Adrenal gland (tissue), 12 donors: ENCODE measurements around the gene KCNN3. TPM values are rescaled to one million over a fixed set of nuclear protein-coding genes. Genes with fewer than 3 reads are reported as not detected.

Experiments
- DNase-seq, 7 donors: peaks; one replicate each; pipeline ENCODE4 v3.0.0-alpha.2; 2019 to 2020
- H3K27ac ChIP-seq, 5 donors: fragments of 200-600 bp; sonication (generic) in 4 of 5; 1 replicate in 3 of 5; 2 replicates in 2 of 5; pipeline versions ENCODE4 v1.5.1 to v1.8.0; 2016 to 2020; ENCODE audit warnings: mild to moderate bottlenecking in 1 of 5
- H3K27me3 ChIP-seq: fragments of 200-600 bp; 2 replicates; pipeline ENCODE4 v1.8.0; 2021
- H3K36me3 ChIP-seq, 2 donors: fragments of 200-600 bp; replicated peaks in 1 of 2; 1 replicate in 1 of 2; 2 replicates in 1 of 2; pipeline versions ENCODE4 v1.5.1 to v1.8.0; 2018 to 2022
- H3K4me1 ChIP-seq, 2 donors: fragments of 200-600 bp; replicated peaks in 1 of 2; 1 replicate in 1 of 2; 2 replicates in 1 of 2; pipeline versions ENCODE4 v1.5.1 to v1.8.0; 2018 to 2021
- H3K4me3 ChIP-seq, 4 donors: fragments of 200-600 bp; sonication (generic) in 3 of 4; one replicate each; pipeline ENCODE4 v1.5.1; 2016 to 2018
- H3K9me3 ChIP-seq, 3 donors: fragments of 200-600 bp; sonication (generic) in 1 of 3; replicated peaks in 1 of 3; 1 replicate in 2 of 3; 2 replicates in 1 of 3; pipeline versions ENCODE4 v1.5.1 to v1.8.0; 2016 to 2021
- CTCF ChIP-seq, 6 experiments: fragments of 450-650 bp in 4 of 6; fragments of 200-600 bp in 2 of 6; sonication (generic) in 1 of 6; IDR thresholded peaks; 1 replicate in 5 of 6; 2 replicates in 1 of 6; pipeline versions ENCODE4 v1.5.1 to v1.8.0; 2016 to 2021; ENCODE audit warnings: antibody characterized with exemption in 6 of 6, mild to moderate bottlenecking in 2 of 6, moderate library complexity in 1 of 6
- POLR2A ChIP-seq, 2 donors: fragments of 450-650 bp; IDR thresholded peaks; one replicate each; pipeline ENCODE4 v1.6.1; 2017; ENCODE audit warnings: antibody characterized with exemption in 2 of 2, mild to moderate bottlenecking in 2 of 2, moderate library complexity in 1 of 2
- WGBS, 4 donors: extraction: QIAGEN DNeasy Blood & Tissue Kit in 2 of 4; methylation state at CpG; one replicate each; pipeline versions ENCODE4 v1.1.5 to v1.1.7; 2013 to 2017; 5-methylcytosine and 5-hydroxymethylcytosine counted together
- intact Hi-C, 2 donors: fragments of 100-400 bp; cut with DNase I; formaldehyde crosslinking; loops; one replicate each; pipeline versions ENCODE4 v1.14.1 to v1.15.0; 2022 to 2023
- polyA plus RNA-seq, 3 donors: library from polyadenylated mRNA; stranded (reverse); fragments of 200-250 nt in 2 of 3; fragments of 350-450 nt in 1 of 3; fragmentation: Illumina TruSeq in 1 of 3; extraction: RNeasy Lipid Tissue Mini Kit (QIAGEN cat#74804) in 1 of 3; gene quantifications; one replicate each; pipeline ENCODE4 v1.2.3, GENCODE V29; 2013 to 2014
- total RNA-seq, 9 donors: library from RNA; depleted of rRNA in 4 of 9; stranded (reverse); fragments of >200 nt in 4 of 9; fragments of 120-200 nt in 1 of 9; fragmentation: NEBNext Ultra II Directional in 1 of 9; extraction: Animal tissue kit (Norgen Biotek cat#: 25700) in 1 of 9; gene quantifications; one replicate each; pipeline versions ENCODE4 v1.1.0 to v1.2.4, GENCODE V29; 2013 to 2023
- donor health status: healthy with polysubstance abuse.
- donor health status: Bipolar disorder and iron deficiency.
- donor health status: DM: yes; HTN: yes; CAD: no.
- donor health status: DM: no; HTN: no; CAD: no.
- donor health status: DM: no; HTN: no; CAD: no.
- donor health status: DM: yes; HTN: yes; CAD: no.

Gene KCNN3
- total and polyA plus RNA-seq, 12 donors: 0.17 to 2.3 (median 0.97) TPM

GRCh38 chr1:154774175-154774855 lies 95.8 kb downstream of the KCNN3 start:
- Histone ChIP-seq H3K4me1 (no peaks in the 10 kb centered on the region), H3K27me3 (no peaks in the 10 kb centered on the region), H3K9me3 (peaks cover 0 to 4% (median 0%) of the 10 kb centered on the region in 3 donors), H3K27ac (no peak overlapping the region), H3K4me3 (no peak overlapping the region), H3K36me3 (no peaks in the 10 kb centered on the region)
- no peak for DNase-seq
- 82 to 97% (median 89%) methylated on average over 7 of the region's 7 CpGs for WGBS, 4 donors
- no peak for TF ChIP-seq POLR2A (IDR thresholded peaks at IDR 0.05)
- no peak for TF ChIP-seq CTCF (IDR thresholded peaks at IDR 0.05)
- intact Hi-C loops: no loop called here

- WGBS, 4 donors: 40 to 49% (median 45%) methylated on average over 2 of the region's 2 CpGs
- Histone ChIP-seq H3K9me3 (no peaks in the 10 kb centered on the region), H3K27ac (no peak overlapping the region), H3K27me3 (no peaks in the 10 kb centered on the region), H3K4me1 (no peaks in the 10 kb centered on the region), H3K4me3 (no peak overlapping the region), H3K36me3 (no peaks in the 10 kb centered on the region)
- DNase-seq: no peak
- intact Hi-C loops: no loop called here
- TF ChIP-seq POLR2A (IDR thresholded peaks at IDR 0.05): no peak
- no peak for TF ChIP-seq CTCF (IDR thresholded peaks at IDR 0.05)
Observed at GRCh38 chr1:154773551-154773950, 96.5 kb downstream of the KCNN3 start.

GRCh38 chr1:154772606-154773506 lies 97.2 kb downstream of the KCNN3 start:
- WGBS, 4 donors: 58 to 65% (median 62%) methylated on average over 17 of the region's 17 CpGs
- DNase-seq: no peak
- intact Hi-C loops: no loop called here
- no peak for TF ChIP-seq POLR2A (IDR thresholded peaks at IDR 0.05)
- TF ChIP-seq CTCF (IDR thresholded peaks at IDR 0.05): no peak
- Histone ChIP-seq H3K36me3 (no peaks in the 10 kb centered on the region), H3K9me3 (no peaks in the 10 kb centered on the region), H3K27me3 (no peaks in the 10 kb centered on the region), H3K4me3 (no peak overlapping the region), H3K4me1 (peaks cover 0 to 2% of the 10 kb centered on the region in 2 donors), H3K27ac (no peak overlapping the region)

GRCh38 chr1:154772056-154772455 lies 98.0 kb downstream of the KCNN3 start:
- Histone ChIP-seq H3K4me3 (no peak overlapping the region), H3K27ac (no peak overlapping the region), H3K4me1 (peaks cover 0 to 6% of the 10 kb centered on the region in 2 donors), H3K36me3 (no peaks in the 10 kb centered on the region), H3K9me3 (no peaks in the 10 kb centered on the region), H3K27me3 (no peaks in the 10 kb centered on the region)
- TF ChIP-seq CTCF (IDR thresholded peaks at IDR 0.05): no peak
- TF ChIP-seq POLR2A (IDR thresholded peaks at IDR 0.05): no peak
- intact Hi-C loops: no loop called here
- no peak for DNase-seq
- 93 to 97% (median 95%) methylated on average over 15 to 23 of the region's 23 CpGs for WGBS, 4 donors
